PC-9 (cell line): ENCODE data around the gene HNRNPA0. TPM values are rescaled to one million over a fixed set of nuclear protein-coding genes. Genes with fewer than 3 reads are reported as not detected.

Experiments
- BruUV-seq: library from RNA; stranded (reverse); fragments of 400-500 nt; replicated peaks from 2 replicates; lab custom pipeline; 2021; lab: Mats Ljungman, UMichigan
- CTCF ChIA-PET: fragments of 300-600 bp; sonication (Branson Sonifier 250); formaldehyde crosslinking; loops from one replicate; lab custom pipeline; 2022; ENCODE audit warnings: antibody characterized with exemption; lab: Charles Lee
- POLR2A ChIA-PET: fragments of 300-600 bp; sonication (Branson Sonifier 250); formaldehyde crosslinking; loops from one replicate; lab custom pipeline; 2022; ENCODE audit warnings: antibody characterized with exemption; ENCODE audit not compliant: unreplicated experiment; lab: Charles Lee
- DNase-seq, 2 experiments: peaks; one replicate each; pipeline versions ENCODE4 v3.0.0 to v3.0.0-alpha.2; 2015 to 2022; ENCODE audit warnings: mixed read lengths in 1 of 2
- H2AFZ ChIP-seq: fragments of 200-600 bp; sonication (generic); 2 replicates; pipeline ENCODE4 v1.8.1; 2017; ENCODE audit warnings: antibody characterized with exemption
- H3F3A ChIP-seq: fragments of 200-600 bp; sonication (generic); 2 replicates; pipeline ENCODE4 v1.8.1; 2017; ENCODE audit warnings: antibody characterized with exemption, mild to moderate bottlenecking, low read depth; ENCODE audit not compliant: insufficient read depth
- H3K27ac ChIP-seq: fragments of 200-600 bp; sonication (generic); 2 replicates; pipeline ENCODE4 v1.6.1; 2016; ENCODE audit warnings: mixed run types
- H3K27me3 ChIP-seq: fragments of 200-600 bp; sonication (generic); 2 replicates; pipeline ENCODE4 v1.6.1; 2016; ENCODE audit warnings: low read depth, mixed run types; ENCODE audit not compliant: insufficient read depth
- H3K36me3 ChIP-seq: fragments of 200-600 bp; sonication (generic); 2 replicates; pipeline ENCODE4 v1.6.1; 2016; ENCODE audit warnings: low read depth, mixed run types
- H3K4me1 ChIP-seq: fragments of 200-600 bp; sonication (generic); replicated peaks from 2 replicates; pipeline ENCODE4 v1.6.1; 2016; ENCODE audit warnings: mixed run types; ENCODE audit not compliant: insufficient read depth
- H3K4me2 ChIP-seq: fragments of 200-600 bp; sonication (generic); 2 replicates; pipeline ENCODE4 v1.6.1; 2017; ENCODE audit warnings: mixed run types
- H3K4me3 ChIP-seq: fragments of 200-600 bp; sonication (generic); 2 replicates; pipeline ENCODE4 v1.6.1; 2016; ENCODE audit warnings: mixed run types
- H3K79me2 ChIP-seq: fragments of 200-600 bp; sonication (generic); 2 replicates; pipeline ENCODE4 v1.6.1; 2017; ENCODE audit warnings: low read depth, mixed run types
- H3K9me2 ChIP-seq: fragments of 200-600 bp; sonication (generic); 2 replicates; pipeline ENCODE4 v1.8.1; 2017; ENCODE audit warnings: mild to moderate bottlenecking; ENCODE audit not compliant: insufficient read depth
- H3K9me3 ChIP-seq: fragments of 200-600 bp; sonication (generic); 2 replicates; pipeline ENCODE4 v1.8.1; 2016; ENCODE audit warnings: low read depth; ENCODE audit not compliant: insufficient read depth
- H4K20me1 ChIP-seq: fragments of 200-600 bp; sonication (generic); 2 replicates; pipeline ENCODE4 v1.8.1; 2017; ENCODE audit not compliant: insufficient read depth
- EZH2 ChIP-seq: fragments of 200-600 bp; sonication (generic); IDR thresholded peaks from 2 replicates; pipeline ENCODE4 v1.8.0; 2017; ENCODE audit warnings: antibody characterized with exemption, low read depth
- intact Hi-C: fragments of 100-400 bp; cut with micrococcal nuclease; formaldehyde crosslinking; loops from one replicate; pipeline ENCODE4 v1.10.0; 2022; ENCODE audit not compliant: unreplicated experiment
- total RNA-seq: library from RNA; stranded (reverse); gene quantifications from 2 replicates; pipeline ENCODE4 v1.2.3, GENCODE V29; 2021
- TF ChIP-seq, protein P1 (sequence below): fragments of 200-600 bp; sonication (generic); conservative IDR thresholded peaks from 2 replicates; pipeline ENCODE4 v1.6.1; 2017; ENCODE audit warnings: mixed run types, antibody characterized with exemption, mild to moderate bottlenecking, moderate library complexity

Gene HNRNPA0
- total RNA-seq, 1 experiment from 2014 or later: 27.8 TPM

DNA sequence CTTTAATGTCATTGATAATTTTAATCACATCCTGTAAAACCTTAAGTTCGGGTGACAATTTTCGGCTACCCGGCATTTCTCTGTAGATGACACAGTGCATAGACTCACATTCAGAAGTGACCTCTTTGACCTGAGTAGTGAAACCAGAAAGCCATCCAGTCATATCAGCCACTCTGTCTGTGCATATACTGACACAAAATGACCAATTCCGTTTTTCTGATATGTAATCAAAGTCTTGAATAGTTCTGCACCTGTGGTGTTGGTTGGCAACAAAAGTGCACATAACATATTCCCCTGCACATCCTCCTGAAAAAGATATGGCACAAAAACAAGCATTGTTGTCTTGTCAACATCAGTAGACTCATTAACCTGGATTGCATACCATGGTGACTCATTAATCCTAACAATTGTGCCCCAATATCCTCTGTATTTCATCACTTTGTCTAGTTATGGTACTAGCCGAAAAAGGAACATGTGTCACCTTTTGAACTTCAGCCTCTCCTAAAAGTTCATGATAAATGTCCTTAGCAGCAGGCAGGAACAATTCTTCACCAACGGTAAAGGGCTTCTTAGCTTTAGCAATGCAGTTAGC is 4.6 kb upstream of the HNRNPA0 start:
- Histone ChIP-seq H3K9me3 (no peaks in the 10 kb centered on the region), H3K36me3 (no peaks in the 10 kb centered on the region), H2AFZ (no peak overlapping the region), H3K4me3 (no peak overlapping the region), H3F3A (peaks cover 38% of the 10 kb centered on the region), H3K27me3 (no peaks in the 10 kb centered on the region), H3K9me2 (no peaks in the 10 kb centered on the region), H3K4me2 (peak overlapping the region; percentile 45), H4K20me1 (no peaks in the 10 kb centered on the region), H3K4me1 (peaks cover 52% of the 10 kb centered on the region), H3K27ac (peak overlapping the region; percentile 8; the same call in 1 of the 2 replicates), H3K79me2 (peaks cover 4% of the 10 kb centered on the region)
- intact Hi-C loops: loop anchor here (10.0 kb wide), 1 partner anchor 306 kb away; no protein-coding TSS in a partner anchor
- POLR2A ChIA-PET: no interaction called here
- peak in 1 of 2 experiments; percentile 84 for DNase-seq
- CTCF ChIA-PET: interaction anchor here (0.7 kb wide), 1 partner anchor 16 kb away, joined by 14 read pairs; no protein-coding TSS in a partner anchor
- TF ChIP-seq, protein P1, sequence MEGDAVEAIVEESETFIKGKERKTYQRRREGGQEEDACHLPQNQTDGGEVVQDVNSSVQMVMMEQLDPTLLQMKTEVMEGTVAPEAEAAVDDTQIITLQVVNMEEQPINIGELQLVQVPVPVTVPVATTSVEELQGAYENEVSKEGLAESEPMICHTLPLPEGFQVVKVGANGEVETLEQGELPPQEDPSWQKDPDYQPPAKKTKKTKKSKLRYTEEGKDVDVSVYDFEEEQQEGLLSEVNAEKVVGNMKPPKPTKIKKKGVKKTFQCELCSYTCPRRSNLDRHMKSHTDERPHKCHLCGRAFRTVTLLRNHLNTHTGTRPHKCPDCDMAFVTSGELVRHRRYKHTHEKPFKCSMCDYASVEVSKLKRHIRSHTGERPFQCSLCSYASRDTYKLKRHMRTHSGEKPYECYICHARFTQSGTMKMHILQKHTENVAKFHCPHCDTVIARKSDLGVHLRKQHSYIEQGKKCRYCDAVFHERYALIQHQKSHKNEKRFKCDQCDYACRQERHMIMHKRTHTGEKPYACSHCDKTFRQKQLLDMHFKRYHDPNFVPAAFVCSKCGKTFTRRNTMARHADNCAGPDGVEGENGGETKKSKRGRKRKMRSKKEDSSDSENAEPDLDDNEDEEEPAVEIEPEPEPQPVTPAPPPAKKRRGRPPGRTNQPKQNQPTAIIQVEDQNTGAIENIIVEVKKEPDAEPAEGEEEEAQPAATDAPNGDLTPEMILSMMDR: no peak
- TF ChIP-seq EZH2: no peak
- no TSS peak for BruUV-seq

DNA sequence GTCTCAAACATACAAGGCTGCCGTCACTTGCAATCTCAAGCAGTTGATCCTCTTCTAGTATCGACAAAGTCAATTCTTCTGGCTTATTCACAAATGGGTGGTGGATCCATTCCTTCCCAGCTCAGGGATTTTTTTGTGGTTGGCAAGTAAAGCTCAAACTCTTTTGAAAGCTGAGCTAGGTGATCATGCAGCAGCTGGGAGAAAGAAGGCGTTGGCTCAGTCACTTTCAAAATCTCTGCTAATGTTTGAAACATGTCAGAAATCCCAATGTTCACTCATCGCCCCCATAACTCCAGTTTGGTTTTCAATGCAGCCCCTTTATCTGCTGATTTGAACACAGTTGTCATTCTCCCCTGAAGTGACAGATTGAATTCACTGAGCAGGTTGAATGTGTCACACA is 4.0 kb upstream of the HNRNPA0 start:
- peaks cover 52% of the 10 kb centered on the region for H3K4me1 ChIP-seq

DNA sequence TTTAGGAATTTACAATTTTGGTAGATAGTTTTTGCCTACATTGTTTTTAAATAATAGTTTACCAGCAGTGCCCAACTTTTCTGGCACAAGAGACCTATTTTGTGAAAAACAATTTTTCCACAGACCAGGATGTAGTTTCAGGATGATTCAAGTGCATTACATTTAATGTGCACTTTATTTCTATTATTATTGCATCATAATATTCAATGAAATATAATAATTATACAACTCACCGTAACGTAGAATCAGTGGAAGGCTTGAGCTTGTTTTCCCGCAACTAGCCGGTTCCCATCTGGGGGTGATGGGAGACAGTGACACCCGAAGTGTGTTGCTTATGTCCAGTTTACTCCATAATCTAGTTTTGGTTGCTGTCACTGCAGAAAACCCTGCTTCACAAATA is 3.5 kb upstream of the HNRNPA0 start:
- peaks cover 52% of the 10 kb centered on the region for H3K4me1 ChIP-seq
- peaks cover 15% of the 10 kb centered on the region for H3K79me2 ChIP-seq
- peaks cover 38% of the 10 kb centered on the region for H3F3A ChIP-seq
- POLR2A ChIA-PET: no interaction called here
- no peak for DNase-seq
- H3K36me3 ChIP-seq: no peaks in the 10 kb centered on the region
- no peaks in the 10 kb centered on the region for H3K9me2 ChIP-seq
- no peak overlapping the region for H2AFZ ChIP-seq
- 0 out of 2 replicates have a peak overlapping the region, but pooled peaks have one; percentile 45 for H3K4me2 ChIP-seq
- H3K9me3 ChIP-seq: no peaks in the 10 kb centered on the region
- BruUV-seq: no TSS peak
- H3K27me3 ChIP-seq: no peaks in the 10 kb centered on the region
- no peak overlapping the region for H3K4me3 ChIP-seq
- H3K27ac ChIP-seq: no peak overlapping the region
- no peak for TF ChIP-seq EZH2
- TF ChIP-seq, protein P1: no peak
- CTCF ChIA-PET: no interaction called here
- H4K20me1 ChIP-seq: peaks cover 3% of the 10 kb centered on the region
- intact Hi-C loops: loop anchor here (10.0 kb wide), 1 partner anchor 307 kb away; no protein-coding TSS in a partner anchor

More for the DNA sequence above, 4.0 kb upstream of the HNRNPA0 start:
- Histone ChIP-seq H3F3A (peaks cover 38% of the 10 kb centered on the region), H3K27me3 (no peaks in the 10 kb centered on the region), H3K4me2 (peak overlapping the region; percentile 45; the same call in 1 of the 2 replicates), H3K9me3 (no peaks in the 10 kb centered on the region), H4K20me1 (no peaks in the 10 kb centered on the region), H2AFZ (no peak overlapping the region), H3K36me3 (no peaks in the 10 kb centered on the region), H3K27ac (peak overlapping the region; percentile 8; the same call in 1 of the 2 replicates), H3K4me3 (no peak overlapping the region), H3K79me2 (peaks cover 10% of the 10 kb centered on the region), H3K9me2 (no peaks in the 10 kb centered on the region)
- no peak for TF ChIP-seq EZH2
- TF ChIP-seq, protein P1: no peak
- intact Hi-C loops: loop anchor here (10.0 kb wide), 1 partner anchor 307 kb away; no protein-coding TSS in a partner anchor
- POLR2A ChIA-PET: no interaction called here
- no peak for DNase-seq
- BruUV-seq: no TSS peak
- CTCF ChIA-PET: no interaction called here
